Epithelial cell of esophagus (primary cell): Measurements from ENCODE around the gene MACROH2A1.

Source experiments
- DNase-seq: peaks from one replicate; pipeline ENCODE4 v3.0.0; 2010; ENCODE audit warnings: low read depth
- H3K4me3 ChIP-seq: 2 replicates; pipeline ENCODE4 v1.5.1; 2011; ENCODE audit warnings: mild to moderate bottlenecking, low read length, control low read depth
- CTCF ChIP-seq: IDR thresholded peaks from 2 replicates; pipeline ENCODE4 v1.5.1; 2011; ENCODE audit warnings: low read depth, mild to moderate bottlenecking, low read length, control low read depth, inconsistent platforms; ENCODE audit not compliant: insufficient read depth; ENCODE audit errors: missing control alignments

Gene MACROH2A1

GRCh38 chr5:135323227-135323626 is 75.8 kb downstream of the MACROH2A1 start:
- no peak overlapping the region for H3K4me3 ChIP-seq
- DNase-seq, result no peak
- TF ChIP-seq CTCF, result no peak

- no peak for TF ChIP-seq CTCF
- H3K4me3 ChIP-seq, result no peak overlapping the region
- DNase-seq, result no peak
These were observed 76.3 kb downstream of the MACROH2A1 start for GRCh38 chr5:135322744-135323143.

GRCh38 chr5:135322271-135322670 is 76.8 kb downstream of the MACROH2A1 start:
- TF ChIP-seq CTCF, result no peak
- H3K4me3 ChIP-seq, result no peak overlapping the region
- DNase-seq, result no peak

- no peak for DNase-seq
- no peak overlapping the region for H3K4me3 ChIP-seq
- no peak for TF ChIP-seq CTCF
These were observed 78.1 kb downstream of the MACROH2A1 start for GRCh38 chr5:135320718-135321484.

GRCh38 chr5:135319928-135320606 is 79.0 kb downstream of the MACROH2A1 start:
- no peak for TF ChIP-seq CTCF
- no peak overlapping the region for H3K4me3 ChIP-seq
- no peak for DNase-seq

- no peak for TF ChIP-seq CTCF
- DNase-seq, result no peak
- H3K4me3 ChIP-seq, result no peak overlapping the region
These were observed 79.6 kb downstream of the MACROH2A1 start for GRCh38 chr5:135319458-135319857.
